ENCODE results near the gene ZCWPW1.

GRCh38 chr7:100357131-100357561 is 71.4 kb downstream of the ZCWPW1 start:
- TF ChIP-seq CTCF (IDR thresholded peaks at IDR 0.05): no peak
- TF ChIP-seq POLR2AphosphoS5 (IDR thresholded peaks at IDR 0.05): no peak
- no peak for TF ChIP-seq POLR2A (IDR thresholded peaks at IDR 0.05)

Measured in prostate gland (tissue), 2 donors.